Measurements from ENCODE around the gene PHLPP1.

The PHLPP1 gene

DNA sequence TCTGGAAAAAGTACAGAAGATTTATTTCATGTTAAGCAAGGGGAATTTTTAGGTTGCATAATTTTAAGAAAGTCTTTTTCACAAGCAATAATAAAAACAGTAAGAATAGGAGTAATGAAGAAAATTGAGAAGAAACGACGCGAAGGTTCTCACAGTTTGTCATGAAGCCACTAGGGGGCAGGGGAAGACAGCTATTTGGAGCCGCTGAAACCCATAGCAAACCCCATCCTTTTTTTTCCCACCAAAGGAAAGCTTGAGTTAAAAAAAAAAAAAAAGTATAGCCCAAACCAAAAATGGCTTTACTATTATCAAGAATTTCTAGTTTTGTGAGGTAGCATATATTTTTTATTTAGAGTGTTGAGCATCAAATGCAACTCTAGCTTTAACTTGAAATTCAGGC, 300.9 kb downstream of the PHLPP1 start:
- no peak for DNase-seq (ENCODE audit: low read depth)

DNA sequence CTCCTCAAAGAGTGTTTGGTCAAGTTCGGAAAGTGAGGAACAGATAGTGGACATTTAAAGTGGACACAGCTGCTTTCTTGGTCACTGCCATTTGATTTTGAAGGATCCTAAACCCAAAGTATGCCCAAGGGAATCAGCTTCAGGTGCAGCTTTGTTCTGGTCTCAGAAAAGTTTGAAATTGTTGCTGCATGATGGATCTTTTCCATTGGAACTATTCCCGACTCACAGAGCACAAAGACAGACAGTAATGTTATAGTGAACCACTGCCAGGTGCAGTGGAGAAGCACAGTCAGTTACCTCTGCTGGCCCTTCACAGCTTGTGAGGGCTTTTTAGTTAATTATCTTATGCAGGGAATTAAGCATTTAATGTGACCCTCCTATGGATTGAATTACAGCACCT, 301.7 kb downstream of the PHLPP1 start:
- DNase-seq (ENCODE audit: low read depth) = no peak

DNA sequence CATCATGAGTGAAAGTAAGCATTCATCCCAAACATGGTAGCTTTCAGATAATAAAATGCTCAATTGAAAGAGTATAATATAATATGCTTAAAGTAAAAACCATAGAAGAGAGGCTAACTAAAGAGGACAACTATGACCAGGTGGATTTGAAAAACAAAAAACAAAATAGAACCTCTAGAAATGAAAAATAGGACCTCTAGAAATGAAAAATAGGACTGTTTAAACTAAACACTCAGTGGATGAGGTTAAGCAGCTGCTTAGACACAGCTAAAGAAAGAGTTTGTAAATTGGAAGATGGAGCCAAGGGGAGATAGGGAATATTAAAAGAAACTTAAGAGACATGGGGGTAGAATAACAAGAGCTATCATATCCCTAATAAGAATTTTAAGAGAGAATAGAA, 302.6 kb downstream of the PHLPP1 start:
- no peak for DNase-seq (ENCODE audit: low read depth)

DNA sequence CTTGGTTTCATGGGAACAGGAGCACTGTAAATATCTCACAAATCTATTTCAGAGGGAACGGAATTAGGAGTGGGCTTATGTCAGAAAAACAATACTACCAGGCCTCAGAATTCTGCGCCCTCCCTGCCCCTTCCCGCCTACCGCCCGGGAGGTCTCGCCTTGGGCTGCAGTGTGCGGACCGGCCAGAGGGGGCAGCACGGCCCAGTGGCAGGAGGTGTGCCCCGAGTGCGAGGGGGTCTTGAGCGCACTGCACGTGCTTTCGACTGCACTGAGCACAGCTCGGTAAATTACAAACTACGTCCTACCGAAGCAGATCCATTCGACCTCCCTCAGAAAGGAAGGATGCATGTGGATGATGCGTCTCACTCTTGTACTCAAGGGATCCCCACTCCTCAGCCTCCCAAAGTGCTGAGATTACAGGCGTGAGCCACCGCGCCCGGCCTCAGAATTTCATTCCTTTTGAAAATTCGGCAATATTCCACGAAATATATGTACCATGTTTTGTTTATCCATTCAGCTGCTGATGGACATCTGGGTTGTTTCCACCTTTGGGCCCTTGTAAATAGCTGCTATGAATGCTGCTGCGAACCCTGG, 307.2 kb downstream of the PHLPP1 start:
- DNase-seq (ENCODE audit: low read depth) = no peak

DNA sequence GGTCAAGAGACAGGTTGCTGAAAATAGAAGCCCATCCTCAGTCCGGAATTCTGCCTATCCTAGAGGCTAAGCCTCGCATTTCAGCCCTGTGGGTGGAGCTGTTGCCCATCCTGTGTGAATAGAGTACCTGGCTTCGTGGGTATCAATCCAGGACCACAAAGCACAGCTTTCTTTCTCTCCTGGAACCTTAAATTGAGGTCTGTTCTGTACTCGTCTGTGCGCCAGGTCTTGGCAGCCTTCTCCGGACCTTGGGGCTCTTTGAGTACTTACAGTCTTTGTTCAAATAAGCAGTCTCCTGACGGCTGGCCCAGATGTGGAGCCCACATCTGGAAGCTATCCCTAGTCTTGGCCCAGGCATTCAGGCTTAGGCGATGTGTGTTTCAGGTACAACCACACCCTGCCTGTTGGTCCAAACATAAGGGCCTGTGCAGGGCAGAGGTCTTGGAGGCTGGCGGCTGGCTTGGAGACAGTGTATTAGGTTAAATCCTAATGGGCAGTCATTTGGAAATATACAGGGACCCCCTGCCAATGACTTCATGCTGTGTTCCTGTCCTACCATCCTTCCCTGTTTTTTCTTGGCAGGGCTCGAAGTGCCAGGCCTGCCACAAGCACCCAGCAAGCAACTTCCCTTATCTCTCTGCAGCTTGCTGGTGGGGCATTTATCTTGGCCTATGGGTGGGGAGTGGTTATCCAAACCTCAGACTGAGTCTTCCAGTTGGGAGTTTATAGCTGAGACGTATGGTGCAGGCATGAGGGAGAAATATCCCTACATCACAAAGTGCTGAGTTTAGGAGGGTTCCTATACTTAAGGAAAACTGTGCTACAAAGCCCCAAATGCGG, 310.1 kb downstream of the PHLPP1 start:
- no peak for DNase-seq (ENCODE audit: low read depth)

DNA sequence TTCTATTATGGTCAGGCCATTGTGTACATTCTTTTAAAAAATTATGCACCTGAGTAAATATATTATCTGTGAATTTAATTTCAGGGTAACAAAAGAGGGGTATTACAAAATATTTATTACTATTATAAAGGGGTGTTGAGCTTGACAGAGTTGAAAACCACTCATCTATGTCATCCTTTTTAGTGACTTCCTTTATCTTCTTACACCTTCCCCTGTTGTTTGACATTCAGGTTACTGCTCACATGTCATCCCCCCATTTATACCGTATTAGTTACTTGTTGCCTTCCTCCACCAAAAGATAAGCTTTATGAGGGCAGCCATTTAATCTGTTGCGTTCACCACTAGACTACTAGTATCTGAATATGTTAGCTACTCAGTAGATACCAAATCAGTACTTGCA, 313.0 kb downstream of the PHLPP1 start:
- DNase-seq (ENCODE audit: low read depth) = no peak
